ENCODE measurements around the gene DBX1. TPM values are rescaled to one million over a fixed set of nuclear protein-coding genes. Genes with fewer than 3 reads are reported as not detected.

DBX1 gene
- total RNA-seq, 4 donors from 2014 or later = not detected

- H3K27me3 ChIP-seq = peaks cover 45% of the 10 kb centered on the region
- no peak for ATAC-seq
Measured at GRCh38 chr11:20177136-20177535, 16.9 kb upstream of the DBX1 start.

DNA sequence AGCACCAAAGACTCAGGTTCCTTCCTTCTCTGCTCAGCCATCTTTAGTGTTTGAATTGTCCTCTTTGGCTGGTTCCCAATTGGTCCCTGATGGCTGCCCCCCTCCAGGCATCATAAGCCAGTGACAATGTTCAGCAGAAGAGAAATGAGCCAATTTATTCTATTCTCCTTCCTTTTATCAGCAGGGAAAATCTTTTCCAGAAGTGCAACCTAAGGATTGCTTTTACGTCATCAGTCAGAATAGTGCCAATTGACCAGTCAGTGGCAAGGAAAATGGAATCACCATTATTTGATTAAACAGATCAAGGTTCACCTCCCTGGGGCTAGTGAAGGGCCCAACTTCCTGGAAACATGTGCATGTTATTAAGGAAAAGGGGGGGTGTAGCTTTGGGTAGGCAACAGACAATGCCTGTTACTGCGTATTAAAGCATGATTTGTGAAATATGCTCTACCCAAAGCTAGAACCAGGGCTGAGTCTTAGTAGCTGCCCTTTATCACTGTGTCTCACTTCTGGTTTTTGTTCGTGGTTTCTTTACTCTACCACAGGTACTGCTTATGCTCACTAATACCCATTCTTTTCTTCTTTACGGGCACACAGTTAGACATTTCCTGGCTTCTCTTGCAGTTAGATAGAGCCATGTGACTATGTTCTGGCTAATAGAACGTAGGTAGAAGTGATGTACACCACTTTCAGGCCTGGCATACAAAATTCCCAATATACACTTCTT, 12.6 kb upstream of the DBX1 start:
- Histone ChIP-seq H3K36me3 (no peaks in the 10 kb centered on the region), H3K9me3 (peaks cover 0 to 12% (median 0%) of the 10 kb centered on the region in 3 donors), H3K27me3 (peaks cover 54% of the 10 kb centered on the region), H3K4me3 (no peak overlapping the region), H3K4me1 (no peaks in the 10 kb centered on the region), H3K27ac (no peak overlapping the region)
- WGBS, 2 donors (ENCODE audit: low coverage in 1 of 2) = 65 to 92% methylated on average over 4 to 5 of the region's 5 CpGs
- TF ChIP-seq POLR2A (IDR thresholded peaks at IDR 0.05) = no peak
- TF ChIP-seq EP300 (IDR thresholded peaks at IDR 0.05) = no peak
- TF ChIP-seq, protein P1, sequence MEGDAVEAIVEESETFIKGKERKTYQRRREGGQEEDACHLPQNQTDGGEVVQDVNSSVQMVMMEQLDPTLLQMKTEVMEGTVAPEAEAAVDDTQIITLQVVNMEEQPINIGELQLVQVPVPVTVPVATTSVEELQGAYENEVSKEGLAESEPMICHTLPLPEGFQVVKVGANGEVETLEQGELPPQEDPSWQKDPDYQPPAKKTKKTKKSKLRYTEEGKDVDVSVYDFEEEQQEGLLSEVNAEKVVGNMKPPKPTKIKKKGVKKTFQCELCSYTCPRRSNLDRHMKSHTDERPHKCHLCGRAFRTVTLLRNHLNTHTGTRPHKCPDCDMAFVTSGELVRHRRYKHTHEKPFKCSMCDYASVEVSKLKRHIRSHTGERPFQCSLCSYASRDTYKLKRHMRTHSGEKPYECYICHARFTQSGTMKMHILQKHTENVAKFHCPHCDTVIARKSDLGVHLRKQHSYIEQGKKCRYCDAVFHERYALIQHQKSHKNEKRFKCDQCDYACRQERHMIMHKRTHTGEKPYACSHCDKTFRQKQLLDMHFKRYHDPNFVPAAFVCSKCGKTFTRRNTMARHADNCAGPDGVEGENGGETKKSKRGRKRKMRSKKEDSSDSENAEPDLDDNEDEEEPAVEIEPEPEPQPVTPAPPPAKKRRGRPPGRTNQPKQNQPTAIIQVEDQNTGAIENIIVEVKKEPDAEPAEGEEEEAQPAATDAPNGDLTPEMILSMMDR (IDR thresholded peaks at IDR 0.05) = no peak
- no peak for TF ChIP-seq POLR2AphosphoS5 (IDR thresholded peaks at IDR 0.05)
- no peak for ATAC-seq

More at GRCh38 chr11:20177136-20177535, 16.9 kb upstream of the DBX1 start:
- Histone ChIP-seq H3K4me3 (no peak overlapping the region), H3K9me3 (peaks cover 0 to 3% (median 0%) of the 10 kb centered on the region in 3 donors), H3K36me3 (no peaks in the 10 kb centered on the region), H3K27ac (no peak overlapping the region), H3K4me1 (no peaks in the 10 kb centered on the region)
- TF ChIP-seq POLR2A (IDR thresholded peaks at IDR 0.05) = no peak
- TF ChIP-seq POLR2AphosphoS5 (IDR thresholded peaks at IDR 0.05) = no peak
- TF ChIP-seq EP300 (IDR thresholded peaks at IDR 0.05) = no peak
- TF ChIP-seq, protein P1 (IDR thresholded peaks at IDR 0.05) = no peak
- 67 to 77% methylated on average over 7 of the region's 7 CpGs for WGBS, 2 donors (ENCODE audit: low coverage in 1 of 2)

GRCh38 chr11:20163783-20164481, 3.7 kb upstream of the DBX1 start:
- TF ChIP-seq POLR2A (IDR thresholded peaks at IDR 0.05) (no peak), POLR2AphosphoS5 (IDR thresholded peaks at IDR 0.05) (no peak), EP300 (IDR thresholded peaks at IDR 0.05) (no peak)
- TF ChIP-seq, protein P1 (IDR thresholded peaks at IDR 0.05) = no peak
- peaks cover 0 to 8% (median 0%) of the 10 kb centered on the region in 3 donors for H3K9me3 ChIP-seq

GRCh38 chr11:20162824-20163782, 2.8 kb upstream of the DBX1 start:
- 0 to 3% methylated on average over 20 of the region's 61 CpGs for WGBS, 2 donors (ENCODE audit: low coverage in 1 of 2)
- H3K4me3 ChIP-seq = peak overlapping the region in 1 of 2 donors; percentile 26
- H3K9me3 ChIP-seq = peaks cover 0 to 8% (median 0%) of the 10 kb centered on the region in 3 donors
- peak; percentile 39 for ATAC-seq
- H3K27me3 ChIP-seq = peaks cover 100% of the 10 kb centered on the region
- peaks cover 0 to 30% (median 12%) of the 10 kb centered on the region in 3 donors for H3K4me1 ChIP-seq
- TF ChIP-seq, protein P1 (IDR thresholded peaks at IDR 0.05) = no peak
- TF ChIP-seq EP300 (IDR thresholded peaks at IDR 0.05) = no peak
- TF ChIP-seq POLR2A (IDR thresholded peaks at IDR 0.05) = no peak
- no peak for TF ChIP-seq POLR2AphosphoS5 (IDR thresholded peaks at IDR 0.05)
- H3K36me3 ChIP-seq = no peaks in the 10 kb centered on the region
- no peak overlapping the region for H3K27ac ChIP-seq

More at GRCh38 chr11:20163783-20164481, 3.7 kb upstream of the DBX1 start:
- Histone ChIP-seq H3K27me3 (peaks cover 100% of the 10 kb centered on the region), H3K4me3 (peak overlapping the region in 1 of 2 donors; percentile 26), H3K36me3 (no peaks in the 10 kb centered on the region), H3K4me1 (peaks cover 0 to 25% (median 12%) of the 10 kb centered on the region in 3 donors), H3K27ac (no peak overlapping the region)
- no peak for ATAC-seq
- WGBS, 2 donors (ENCODE audit: low coverage in 1 of 2) = 7 to 17% methylated on average over 11 to 14 of the region's 26 CpGs
